ENCODE results near the gene GALNT3.

- TF ChIP-seq CTCF (conservative IDR thresholded peaks at IDR 0.05) = no peak
- TF ChIP-seq EZH2 (IDR thresholded peaks at IDR 0.05; ENCODE audit: low read depth) = no peak
Measured at GRCh38 chr2:165706960-165707487, 87.0 kb downstream of the GALNT3 start.
